ENCODE results near the gene ACKR1.

DNA sequence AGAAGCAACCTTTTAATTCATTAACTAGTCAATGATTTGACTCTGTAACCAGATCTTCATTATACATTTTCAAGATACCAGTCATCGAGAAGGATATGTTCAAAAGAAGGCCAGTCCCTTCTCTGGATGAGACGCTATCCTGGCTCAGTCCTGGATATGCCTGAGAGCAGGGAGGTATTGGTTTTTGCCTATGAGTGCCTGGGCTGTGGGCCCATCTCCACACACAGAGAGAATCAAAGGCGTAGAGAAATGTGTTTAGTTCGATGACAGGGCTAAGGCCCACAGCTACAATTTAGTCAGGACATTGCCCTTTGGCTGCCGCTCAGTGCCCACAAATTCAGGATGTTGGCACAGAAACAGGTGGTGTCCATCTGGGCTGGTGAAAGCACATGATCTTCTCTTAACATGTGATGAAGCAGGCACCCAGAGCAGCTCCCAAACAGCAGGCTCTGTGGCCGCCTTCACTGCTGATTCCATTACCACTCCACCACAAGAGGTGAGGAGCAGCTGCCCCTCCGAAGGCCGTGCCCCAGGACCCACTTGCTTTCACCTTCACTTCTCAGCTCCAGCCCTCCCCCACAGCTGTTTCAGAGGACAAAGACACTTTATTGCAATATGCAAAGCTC, 24.7 kb downstream of the ACKR1 start:
- TF ChIP-seq, protein P1, sequence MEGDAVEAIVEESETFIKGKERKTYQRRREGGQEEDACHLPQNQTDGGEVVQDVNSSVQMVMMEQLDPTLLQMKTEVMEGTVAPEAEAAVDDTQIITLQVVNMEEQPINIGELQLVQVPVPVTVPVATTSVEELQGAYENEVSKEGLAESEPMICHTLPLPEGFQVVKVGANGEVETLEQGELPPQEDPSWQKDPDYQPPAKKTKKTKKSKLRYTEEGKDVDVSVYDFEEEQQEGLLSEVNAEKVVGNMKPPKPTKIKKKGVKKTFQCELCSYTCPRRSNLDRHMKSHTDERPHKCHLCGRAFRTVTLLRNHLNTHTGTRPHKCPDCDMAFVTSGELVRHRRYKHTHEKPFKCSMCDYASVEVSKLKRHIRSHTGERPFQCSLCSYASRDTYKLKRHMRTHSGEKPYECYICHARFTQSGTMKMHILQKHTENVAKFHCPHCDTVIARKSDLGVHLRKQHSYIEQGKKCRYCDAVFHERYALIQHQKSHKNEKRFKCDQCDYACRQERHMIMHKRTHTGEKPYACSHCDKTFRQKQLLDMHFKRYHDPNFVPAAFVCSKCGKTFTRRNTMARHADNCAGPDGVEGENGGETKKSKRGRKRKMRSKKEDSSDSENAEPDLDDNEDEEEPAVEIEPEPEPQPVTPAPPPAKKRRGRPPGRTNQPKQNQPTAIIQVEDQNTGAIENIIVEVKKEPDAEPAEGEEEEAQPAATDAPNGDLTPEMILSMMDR (IDR thresholded peaks at IDR 0.05) = no peak
- TF ChIP-seq POLR2A (IDR thresholded peaks at IDR 0.05; ENCODE audit: low read depth) = no peak
